IMR-90 (cell line): ENCODE results near the gene NOL6. TPM values are rescaled to one million over a fixed set of nuclear protein-coding genes. Genes with fewer than 3 reads are reported as not detected.

ENCODE experiments used
- ATAC-seq: fragments of 200-7000 bp; cut with Tn5 transposase; 2 replicates; pipeline ENCODE4 v1.9.1; 2020; ENCODE audit warnings: low read depth, mild to moderate bottlenecking, moderate library complexity
- BruUV-seq: library from RNA; stranded (reverse); fragments of 400-500 nt; replicated peaks from 2 replicates; lab custom pipeline; 2021; lab: Mats Ljungman, UMichigan
- CTCF ChIA-PET: fragments of 300-600 bp; formaldehyde crosslinking; extraction: SDS; loops from one replicate; lab custom pipeline; 2021; ENCODE audit warnings: antibody characterized with exemption; lab: Yijun Ruan, JAX
- POLR2A ChIA-PET: fragments of 300-600 bp; sonication (Branson Sonifier 250); formaldehyde crosslinking; loops from one replicate; lab custom pipeline; 2022; ENCODE audit warnings: antibody characterized with exemption; ENCODE audit not compliant: unreplicated experiment; lab: Charles Lee
- DNase-seq: peaks from one replicate; pipeline ENCODE4 v3.0.0; 2013
- H2AFZ ChIP-seq: replicated peaks from 2 replicates; pipeline ENCODE3; 2013; ENCODE audit warnings: low read length, mild to moderate bottlenecking; ENCODE audit not compliant: poor library complexity
- H2AK5ac ChIP-seq: 2 replicates; pipeline ENCODE4 v1.6.1; 2013; ENCODE audit warnings: low read depth, low read length, inconsistent platforms
- H2AK9ac ChIP-seq: replicated peaks from 2 replicates; pipeline ENCODE3; 2013; ENCODE audit warnings: mild to moderate bottlenecking, low read depth, low read length, moderate library complexity; ENCODE audit not compliant: poor library complexity
- H2BK120ac ChIP-seq: 2 replicates; pipeline ENCODE4 v1.6.1; 2013; ENCODE audit warnings: low read depth, low read length, inconsistent platforms
- H2BK15ac ChIP-seq: 3 replicates; pipeline ENCODE4 v1.6.1; 2013; ENCODE audit warnings: low read depth, low read length, inconsistent platforms
- H2BK20ac ChIP-seq: 2 replicates; pipeline ENCODE4 v1.6.1; 2013; ENCODE audit warnings: low read depth, mild to moderate bottlenecking, inconsistent platforms, low read length, moderate library complexity
- H2BK5ac ChIP-seq: 2 replicates; pipeline ENCODE4 v1.6.1; 2013; ENCODE audit warnings: mild to moderate bottlenecking, low read depth, low read length, inconsistent platforms; ENCODE audit not compliant: poor library complexity, severe bottlenecking
- H3K14ac ChIP-seq: replicated peaks from 2 replicates; pipeline ENCODE4 v1.6.1; 2013; ENCODE audit warnings: low read depth, low read length, inconsistent platforms
- H3K18ac ChIP-seq: 2 replicates; pipeline ENCODE4 v1.6.1; 2013; ENCODE audit warnings: low read depth, low read length, control low read depth
- H3K23ac ChIP-seq: 2 replicates; pipeline ENCODE4 v1.6.1; 2013; ENCODE audit warnings: low read depth, low read length, inconsistent platforms
- H3K27ac ChIP-seq: 2 replicates; pipeline ENCODE4 v1.5.1; 2013; ENCODE audit warnings: mild to moderate bottlenecking, control low read depth, low read length; ENCODE audit not compliant: insufficient read depth
- H3K27me3 ChIP-seq: 2 replicates; pipeline ENCODE4 v1.6.1; 2013; ENCODE audit warnings: low read length; ENCODE audit not compliant: control insufficient read depth, insufficient read depth
- H3K36me3 ChIP-seq: 2 replicates; pipeline ENCODE4 v1.6.1; 2013; ENCODE audit warnings: low read length, mixed read lengths; ENCODE audit not compliant: control insufficient read depth, insufficient read depth
- H3K4ac ChIP-seq: 2 replicates; pipeline ENCODE4 v1.6.1; 2013; ENCODE audit warnings: low read depth, low read length, inconsistent platforms
- H3K4me1 ChIP-seq: 2 replicates; pipeline ENCODE4 v1.6.1; 2013; ENCODE audit warnings: low read length, mixed read lengths; ENCODE audit not compliant: control insufficient read depth, insufficient read depth
- H3K4me2 ChIP-seq: 2 replicates; pipeline ENCODE4 v1.6.1; 2013; ENCODE audit warnings: low read depth, mild to moderate bottlenecking, control low read depth, low read length, moderate library complexity
- H3K4me3 ChIP-seq: 2 replicates; pipeline ENCODE4 v1.5.1; 2013; ENCODE audit warnings: low read depth, mild to moderate bottlenecking, control low read depth, low read length, moderate library complexity; ENCODE audit not compliant: insufficient read depth
- H3K56ac ChIP-seq: 2 replicates; pipeline ENCODE4 v1.6.1; 2013; ENCODE audit warnings: low read length, inconsistent platforms; ENCODE audit not compliant: insufficient read depth; ENCODE audit errors: extremely low read depth
- H3K79me1 ChIP-seq, 2 experiments: 2 replicates each; pipeline ENCODE4 v1.6.1; 2013; ENCODE audit warnings: low read length in 2 of 2, inconsistent platforms in 1 of 2, low read depth in 1 of 2
- H3K9ac ChIP-seq: 2 replicates; pipeline ENCODE4 v1.6.1; 2013; ENCODE audit warnings: low read depth, low read length, control low read depth
- H3K9me1 ChIP-seq: 2 replicates; pipeline ENCODE4 v1.6.1; 2013; ENCODE audit warnings: low read length, inconsistent platforms; ENCODE audit not compliant: insufficient read depth
- H3K9me3 ChIP-seq: 2 replicates; pipeline ENCODE4 v1.6.1; 2013; ENCODE audit warnings: low read length; ENCODE audit not compliant: control insufficient read depth, insufficient read depth
- H4K20me1 ChIP-seq: 2 replicates; pipeline ENCODE4 v1.6.1; 2013; ENCODE audit warnings: low read length, inconsistent platforms; ENCODE audit not compliant: insufficient read depth
- H4K5ac ChIP-seq: 2 replicates; pipeline ENCODE4 v1.6.1; 2013; ENCODE audit warnings: mild to moderate bottlenecking, low read depth, low read length, control low read depth
- H4K8ac ChIP-seq, 2 experiments: 2 replicates each; pipeline ENCODE4 v1.6.1; 2013; ENCODE audit warnings: low read depth in 2 of 2, low read length in 2 of 2, control low read depth in 1 of 2, inconsistent platforms in 1 of 2
- H4K91ac ChIP-seq: 2 replicates; pipeline ENCODE4 v1.6.1; 2013; ENCODE audit warnings: low read depth, low read length, inconsistent platforms; ENCODE audit not compliant: insufficient read depth
- BHLHE40 ChIP-seq: fragments of 150-350 bp; IDR thresholded peaks from 2 replicates; pipeline ENCODE4 v1.6.1; 2016; ENCODE audit warnings: mild to moderate bottlenecking, low read depth, low read length
- CEBPB ChIP-seq: IDR thresholded peaks from 2 replicates; pipeline ENCODE4 v1.6.1; 2012; ENCODE audit warnings: low read depth, low read length, improper control_type of control experiment
- CHD1 ChIP-seq: IDR thresholded peaks from 2 replicates; pipeline ENCODE4 v1.6.1; 2012; ENCODE audit warnings: low read depth, low read length, improper control_type of control experiment
- CTCF ChIP-seq: conservative IDR thresholded peaks from 2 replicates; pipeline ENCODE4 v1.5.1; 2012; ENCODE audit warnings: mild to moderate bottlenecking, low read depth, low read length, improper control_type of control experiment
- ELK1 ChIP-seq: fragments of 150-350 bp; IDR thresholded peaks from 2 replicates; pipeline ENCODE4 v1.6.1; 2016; ENCODE audit warnings: low read depth, mild to moderate bottlenecking, low read length, moderate library complexity, borderline replicate concordance
- SMC3 ChIP-seq: fragments of 150-350 bp; IDR thresholded peaks from 2 replicates; pipeline ENCODE4 v1.6.1; 2016; ENCODE audit warnings: low read depth, mild to moderate bottlenecking, antibody characterized with exemption, low read length, moderate library complexity
- whole genome bisulfite sequencing, 2 experiments: methylation state at CpG; one replicate each; pipeline versions ENCODE4 v1.1.5 to v1.1.7; 2013; ENCODE audit warnings: missing lambda C conversion rate in 2 of 2; ENCODE audit not compliant: insufficient read length in 1 of 2; ENCODE audit errors: extremely low coverage in 2 of 2; 5-methylcytosine and 5-hydroxymethylcytosine counted together
- dilution Hi-C: fragments of 300-500 bp; cut with HindIII; formaldehyde crosslinking; loops from one replicate; pipeline ENCODE4 v1.14.3; 2018; ENCODE audit warnings: low sequenced_read_pairs; ENCODE audit not compliant: unreplicated experiment
- in situ Hi-C: fragments of 300-500 bp; cut with MboI; formaldehyde crosslinking; loops from 3 replicates; pipeline ENCODE4 v1.14.3; 2019; ENCODE audit warnings: low sequenced_read_pairs, inconsistent platforms, mixed read lengths
- intact Hi-C: fragments of 100-400 bp; cut with micrococcal nuclease; formaldehyde crosslinking; loops from 2 replicates; pipeline ENCODE4 v1.10.0; 2022
- polyA plus RNA-seq, 3 experiments: library from polyadenylated mRNA; depleted of rRNA; stranded (reverse); fragments of >200 nt; gene quantifications; 2 replicates each; pipeline ENCODE4 v1.2.3, GENCODE V29; 2012; ENCODE audit warnings: low replicate concordance in 1 of 3
- total RNA-seq: library from RNA; depleted of rRNA; stranded (reverse); fragments of >200 nt; gene quantifications from 2 replicates; pipeline ENCODE4 v1.2.3, GENCODE V29; 2012

Gene NOL6
- total and polyA plus RNA-seq, 2 of the 4 experiments (the other 2 are of a cell fraction): 47.3 to 71.7 TPM

GRCh38 chr9:33445389-33446239 is 28.1 kb downstream of the NOL6 start:
- no peak overlapping the region for H2AFZ ChIP-seq

More at GRCh38 chr9:33445389-33446239, 28.1 kb downstream of the NOL6 start:
- in situ Hi-C loops (no loop called here), dilution Hi-C loops (no loop called here), intact Hi-C loops (no loop called here)
- Histone ChIP-seq H3K23ac (no peak overlapping the region), H3K9ac (no peak overlapping the region), H3K4me2 (no peak overlapping the region), H3K27ac (no peak overlapping the region), H3K4me3 (no peak overlapping the region), H3K9me3 (no peaks in the 10 kb centered on the region), H2BK5ac (no peak overlapping the region), H3K4me1 (peaks cover 10% of the 10 kb centered on the region), H4K20me1 (no peaks in the 10 kb centered on the region), H2AK5ac (0 out of 2 replicates have a peak overlapping the region, but pooled peaks have one; percentile 14), H3K79me1 (no peaks in the 10 kb centered on the region), H3K4ac (no peak overlapping the region; the same call in 1 of the 2 replicates), H4K8ac (no peak overlapping the region), H2BK15ac (no peak overlapping the region), H2AK9ac (no peak overlapping the region), H4K91ac (no peak overlapping the region), H2BK120ac (no peak overlapping the region), H3K36me3 (no peaks in the 10 kb centered on the region), H3K9me1 (peaks cover 9% of the 10 kb centered on the region), H3K27me3 (peaks cover under 1% of the 10 kb centered on the region; the same call in 1 of the 2 replicates), H3K18ac (no peak overlapping the region), H4K5ac (no peak overlapping the region), H3K56ac (no peak overlapping the region), H2BK20ac (no peak overlapping the region; the same call in 1 of the 2 replicates), H3K14ac (no peak overlapping the region)
- WGBS, 2 experiments: 100% methylated on average over 2 of the region's 11 CpGs; no CpG with 5 or more reads in 1 of the 2 experiments
- CTCF ChIA-PET: no interaction called here
- POLR2A ChIA-PET: no interaction called here
- no TSS peak for BruUV-seq
- TF ChIP-seq ELK1: no peak
- TF ChIP-seq CHD1: no peak
- TF ChIP-seq CEBPB: no peak
- no peak for TF ChIP-seq CTCF
- no peak for TF ChIP-seq SMC3
- no peak for TF ChIP-seq BHLHE40
- no peak for DNase-seq
- no peak for ATAC-seq
